Uterus (tissue), 2 donors: Measurements from ENCODE around the gene PDE3B.

Experiments used
- POLR2A ChIP-seq, 2 donors: fragments of 450-650 bp; IDR thresholded peaks; one replicate each; pipeline ENCODE4 v1.6.1; 2016; ENCODE audit warnings: antibody characterized with exemption in 2 of 2, mild to moderate bottlenecking in 1 of 2, moderate library complexity in 1 of 2
- TF ChIP-seq, protein P1 (sequence below), 4 experiments: fragments of 200-600 bp in 2 of 4; fragments of 450-650 bp in 2 of 4; sonication (generic) in 2 of 4; IDR thresholded peaks; one replicate each; pipeline ENCODE4 v1.5.1; 2016 to 2019; ENCODE audit warnings: antibody characterized with exemption in 4 of 4, mild to moderate bottlenecking in 2 of 4, moderate library complexity in 1 of 4

DNA sequence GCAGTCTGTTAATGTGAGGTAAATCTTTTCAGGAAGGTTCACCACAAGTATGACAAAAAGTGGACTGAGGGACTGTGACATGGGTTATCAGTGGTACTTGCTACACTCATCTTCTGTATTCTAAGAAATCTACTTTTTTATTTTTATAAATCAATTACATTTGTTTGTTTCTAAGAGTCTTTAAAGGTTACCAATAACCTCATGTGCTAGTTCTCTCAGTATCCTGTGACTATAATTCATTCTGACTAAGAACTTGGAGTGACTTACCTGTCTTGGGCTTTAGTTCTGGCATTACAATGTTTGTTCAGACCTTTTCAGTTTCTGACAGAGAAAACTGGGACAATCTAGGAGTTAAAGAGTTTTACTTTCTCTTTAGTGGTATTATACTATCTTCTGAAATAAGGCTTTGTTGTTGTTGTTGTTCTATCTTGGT is 108.4 kb downstream of the PDE3B start:
- TF ChIP-seq, protein P1, sequence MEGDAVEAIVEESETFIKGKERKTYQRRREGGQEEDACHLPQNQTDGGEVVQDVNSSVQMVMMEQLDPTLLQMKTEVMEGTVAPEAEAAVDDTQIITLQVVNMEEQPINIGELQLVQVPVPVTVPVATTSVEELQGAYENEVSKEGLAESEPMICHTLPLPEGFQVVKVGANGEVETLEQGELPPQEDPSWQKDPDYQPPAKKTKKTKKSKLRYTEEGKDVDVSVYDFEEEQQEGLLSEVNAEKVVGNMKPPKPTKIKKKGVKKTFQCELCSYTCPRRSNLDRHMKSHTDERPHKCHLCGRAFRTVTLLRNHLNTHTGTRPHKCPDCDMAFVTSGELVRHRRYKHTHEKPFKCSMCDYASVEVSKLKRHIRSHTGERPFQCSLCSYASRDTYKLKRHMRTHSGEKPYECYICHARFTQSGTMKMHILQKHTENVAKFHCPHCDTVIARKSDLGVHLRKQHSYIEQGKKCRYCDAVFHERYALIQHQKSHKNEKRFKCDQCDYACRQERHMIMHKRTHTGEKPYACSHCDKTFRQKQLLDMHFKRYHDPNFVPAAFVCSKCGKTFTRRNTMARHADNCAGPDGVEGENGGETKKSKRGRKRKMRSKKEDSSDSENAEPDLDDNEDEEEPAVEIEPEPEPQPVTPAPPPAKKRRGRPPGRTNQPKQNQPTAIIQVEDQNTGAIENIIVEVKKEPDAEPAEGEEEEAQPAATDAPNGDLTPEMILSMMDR (IDR thresholded peaks at IDR 0.05), result no peak
- no peak for TF ChIP-seq POLR2A (IDR thresholded peaks at IDR 0.05)
